Activated effector memory CD4-positive, alpha-beta T cell treated with Interleukin-2 at 50 U/mL for 16 hours (primary cell): Measurements from ENCODE around the gene CMTM3.
A peak's percentile ranks its signal among the peaks of the same experiment; 100 is the strongest.
"Not testable (repeated sequence)": the region's sequence is repeated elsewhere in the genome, so short reads cannot be mapped to it uniquely, and the experiment has no call there.

ENCODE experiments used
- DNase-seq: peaks from one replicate; pipeline ENCODE4 v3.0.0-alpha.2; 2020

Gene CMTM3

DNA sequence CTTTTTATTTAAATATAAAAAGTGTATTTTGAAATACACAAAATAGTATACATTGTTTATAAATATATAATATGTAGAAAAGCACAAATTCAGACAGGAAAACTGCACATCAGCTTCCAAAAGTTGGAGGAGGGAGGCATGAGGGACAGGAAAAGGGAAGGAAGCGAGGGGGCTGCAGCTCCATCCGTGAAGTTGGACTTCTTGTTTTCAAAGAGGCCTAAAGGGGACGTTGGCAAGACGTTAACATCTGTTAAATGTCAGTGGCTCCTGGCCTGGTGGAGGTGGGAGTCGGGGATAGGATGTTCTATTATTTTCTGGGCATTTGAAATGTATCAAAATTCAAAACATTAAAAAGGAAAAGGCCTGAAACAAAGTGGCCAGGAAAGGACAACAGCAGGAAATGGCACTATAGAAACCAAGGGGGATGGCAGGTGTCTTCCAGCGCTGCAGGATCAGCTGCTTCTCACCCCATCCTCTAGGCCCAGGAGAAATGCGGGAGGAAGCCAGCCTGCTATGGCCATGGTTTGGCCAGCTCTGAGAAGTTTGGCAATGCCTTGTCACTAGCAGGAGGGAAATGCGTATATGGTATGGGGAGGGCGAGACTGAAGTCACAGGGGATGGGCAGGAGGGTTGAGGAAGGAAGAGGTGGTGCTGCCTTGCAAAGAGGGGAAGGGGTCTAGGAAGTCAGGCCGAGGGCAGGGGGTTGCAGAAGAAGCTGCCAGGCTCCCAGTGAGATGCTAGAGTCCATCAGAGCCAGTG lies 18.8 kb upstream of the CMTM3 start:
- no peak for DNase-seq

DNA sequence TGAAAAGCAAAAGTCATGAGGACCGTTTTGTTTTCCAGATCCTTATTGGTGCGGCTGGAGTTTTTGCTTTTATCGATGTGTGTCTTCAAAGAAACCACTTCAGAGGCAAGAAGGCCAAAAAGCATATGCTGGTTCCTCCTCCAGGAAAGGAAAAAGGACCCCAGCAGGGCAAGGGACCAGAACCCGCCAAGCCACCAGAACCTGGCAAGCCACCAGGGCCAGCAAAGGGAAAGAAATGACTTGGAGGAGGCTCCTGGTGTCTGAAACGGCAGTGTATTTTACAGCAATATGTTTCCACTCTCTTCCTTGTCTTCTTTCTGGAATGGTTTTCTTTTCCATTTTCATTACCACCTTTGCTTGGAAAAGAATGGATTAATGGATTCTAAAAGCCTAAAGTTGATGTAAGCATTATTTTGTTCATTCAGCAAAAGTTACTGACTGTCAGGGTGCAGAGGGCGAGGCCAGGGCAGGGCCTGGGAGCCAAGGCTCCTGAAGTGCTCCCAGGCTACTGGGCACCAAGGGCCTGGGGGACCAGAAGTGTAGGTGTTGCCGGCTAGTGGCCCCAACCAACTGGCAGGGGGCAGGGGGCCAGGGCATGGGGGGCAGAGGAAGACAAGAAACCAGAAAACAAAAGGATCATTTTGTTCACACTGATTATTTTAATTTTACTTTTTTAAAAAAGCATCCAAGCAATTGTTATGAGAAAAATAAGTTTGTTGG lies 16.5 kb upstream of the CMTM3 start:
- DNase-seq: no peak

DNA sequence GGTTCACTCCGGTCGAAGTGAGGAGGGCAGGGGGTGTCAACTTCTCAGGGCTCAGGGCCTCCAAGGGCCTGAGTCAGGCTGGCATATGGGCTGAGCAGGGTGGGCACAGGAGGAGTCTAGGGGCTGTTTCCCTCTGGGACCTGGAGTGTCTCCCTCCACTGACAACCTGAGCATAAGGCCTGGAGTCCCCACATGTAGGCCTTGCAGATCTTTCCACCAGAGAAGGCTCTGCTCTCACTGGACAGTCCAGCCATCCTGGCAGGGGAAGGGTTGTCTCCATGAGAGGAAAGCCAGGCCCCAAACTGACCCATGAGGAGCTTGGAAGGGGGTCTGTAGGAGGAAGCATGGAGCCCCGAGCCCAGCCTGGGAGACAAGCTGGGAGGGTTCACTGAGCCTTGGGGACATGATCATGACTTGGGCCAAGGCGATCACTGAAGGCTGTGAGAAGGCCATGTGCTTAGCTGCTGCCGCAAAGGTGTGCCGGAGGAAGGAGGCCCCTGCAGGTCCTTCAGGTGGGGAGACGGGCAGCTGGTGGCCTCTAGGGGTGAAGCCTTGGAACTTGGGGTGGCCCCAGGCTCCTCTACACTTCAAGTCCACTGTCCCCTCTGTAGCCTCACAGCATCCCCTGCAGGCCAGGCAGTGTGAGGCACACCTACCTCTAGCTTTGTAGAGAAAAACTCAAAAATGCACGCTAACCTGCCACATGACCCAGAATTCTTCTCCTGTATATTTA lies 15.4 kb upstream of the CMTM3 start:
- DNase-seq: peak; percentile 60

DNA sequence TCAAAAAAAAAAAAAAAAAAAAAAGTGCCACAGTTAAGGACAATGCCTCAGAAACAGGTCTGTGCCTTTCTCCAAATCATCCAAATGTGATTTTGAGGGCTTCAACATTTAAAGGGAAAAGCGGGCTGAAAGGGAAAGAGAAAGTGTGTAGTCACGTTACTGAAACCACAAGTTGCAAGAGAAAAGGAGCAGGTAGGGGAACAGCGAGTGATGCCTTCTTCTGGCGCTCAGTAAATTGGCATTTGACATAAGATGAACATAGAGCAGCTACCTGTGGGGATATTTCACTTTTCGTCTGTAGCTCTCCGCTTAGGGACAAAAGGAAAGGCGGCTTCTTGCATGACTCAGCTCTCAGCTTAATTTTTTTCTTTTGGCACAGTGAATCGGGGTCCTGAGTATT lies 14.2 kb upstream of the CMTM3 start:
- DNase-seq: no peak

DNA sequence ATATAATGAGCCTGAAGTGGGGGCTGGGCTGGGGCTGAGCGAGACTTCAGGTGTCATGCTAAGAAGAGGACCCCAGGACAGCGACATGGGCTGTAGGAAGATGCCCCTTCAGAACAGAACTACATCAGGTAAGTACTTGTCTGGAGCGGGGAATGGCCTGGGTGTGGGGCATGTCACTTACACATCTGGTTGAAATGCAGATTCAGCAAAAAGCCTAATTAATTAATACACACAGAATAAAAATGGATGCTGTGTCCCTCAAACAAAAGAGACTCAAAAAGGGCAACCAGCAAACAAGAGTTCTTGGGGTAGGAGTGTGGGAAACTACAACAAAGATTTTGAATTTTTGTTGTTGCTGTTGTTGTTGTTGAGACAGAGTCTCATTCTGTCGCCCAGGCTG lies 13.5 kb upstream of the CMTM3 start:
- no peak for DNase-seq

DNA sequence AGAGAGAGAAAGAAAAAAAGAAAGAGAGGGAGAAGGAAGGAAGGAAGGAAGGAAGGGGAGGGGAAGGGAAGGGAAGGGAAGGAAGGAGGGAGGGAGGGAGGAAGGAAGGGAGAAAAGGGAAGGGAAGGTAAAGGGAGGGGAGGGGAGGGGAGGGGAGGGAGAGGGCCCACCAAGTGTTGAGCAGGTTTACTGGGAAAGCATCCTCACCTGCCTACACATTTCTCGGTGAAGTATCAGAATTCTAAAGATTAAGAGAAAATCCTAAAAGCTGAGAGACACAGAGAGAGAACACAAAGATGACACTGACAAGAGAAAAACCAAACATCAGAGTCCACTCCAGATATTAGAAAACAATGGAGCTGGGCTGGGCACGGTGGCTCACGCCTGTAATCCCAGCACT lies 12.3 kb upstream of the CMTM3 start:
- DNase-seq: no peak

DNA sequence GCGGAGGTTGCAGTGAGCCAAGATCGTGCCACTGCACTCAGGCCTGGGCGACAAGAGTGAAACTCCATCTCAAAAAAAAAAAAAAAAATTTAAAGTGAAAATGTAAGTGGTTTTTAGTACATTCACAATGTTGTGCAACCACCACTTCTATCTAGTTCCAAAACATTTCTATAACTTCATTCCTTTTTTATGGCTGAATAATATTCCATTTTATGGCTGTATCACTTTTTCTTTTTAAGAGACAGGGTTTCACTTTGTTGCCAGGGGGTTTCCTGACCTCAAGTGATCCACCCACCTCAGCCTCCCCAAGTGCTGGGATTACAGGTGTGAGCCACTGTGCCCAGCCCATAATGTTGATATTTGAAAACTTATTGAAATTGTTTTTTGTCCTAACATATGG lies 11.7 kb upstream of the CMTM3 start:
- no peak for DNase-seq

DNA sequence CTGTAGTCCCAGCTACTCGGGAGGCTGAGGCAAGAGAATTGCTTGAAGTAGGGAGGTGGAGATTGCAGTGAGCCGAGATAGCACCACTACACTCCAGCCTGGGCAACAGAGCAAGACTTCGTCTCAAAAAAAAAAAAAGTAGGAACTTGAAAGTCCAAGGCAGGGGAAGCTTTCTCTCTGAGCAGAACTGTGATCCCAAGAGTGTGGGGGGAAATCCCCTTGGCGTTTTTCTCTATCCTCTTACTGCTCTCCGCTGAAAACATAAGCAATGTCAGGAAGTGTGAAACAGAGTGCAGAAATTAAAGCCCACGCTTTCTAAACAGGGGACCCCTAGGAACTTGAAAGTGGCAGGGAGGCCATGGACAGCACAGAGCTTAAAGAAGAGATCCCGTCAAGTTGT lies 9.8 kb upstream of the CMTM3 start:
- DNase-seq: no peak

DNA sequence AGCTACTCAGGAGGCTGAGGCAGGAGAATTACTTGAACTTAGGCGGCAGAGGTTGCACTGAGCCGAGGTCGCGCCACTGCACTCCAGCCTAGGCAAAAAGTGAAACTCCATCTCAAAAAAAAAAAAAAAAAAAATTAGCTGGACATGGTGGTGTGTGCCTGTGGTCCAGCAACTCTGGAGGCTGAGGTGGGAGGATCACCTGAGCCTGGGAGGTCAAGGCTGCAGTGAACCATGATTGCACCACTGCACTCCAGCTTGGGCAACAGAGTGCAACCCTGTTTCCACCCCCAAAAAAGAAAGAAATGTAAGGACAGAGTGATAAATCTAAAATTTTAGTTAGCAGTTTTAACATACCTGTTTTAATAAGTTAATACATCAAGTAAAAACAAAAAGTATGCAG lies 7.9 kb upstream of the CMTM3 start:
- not testable (repeated sequence) for DNase-seq

DNA sequence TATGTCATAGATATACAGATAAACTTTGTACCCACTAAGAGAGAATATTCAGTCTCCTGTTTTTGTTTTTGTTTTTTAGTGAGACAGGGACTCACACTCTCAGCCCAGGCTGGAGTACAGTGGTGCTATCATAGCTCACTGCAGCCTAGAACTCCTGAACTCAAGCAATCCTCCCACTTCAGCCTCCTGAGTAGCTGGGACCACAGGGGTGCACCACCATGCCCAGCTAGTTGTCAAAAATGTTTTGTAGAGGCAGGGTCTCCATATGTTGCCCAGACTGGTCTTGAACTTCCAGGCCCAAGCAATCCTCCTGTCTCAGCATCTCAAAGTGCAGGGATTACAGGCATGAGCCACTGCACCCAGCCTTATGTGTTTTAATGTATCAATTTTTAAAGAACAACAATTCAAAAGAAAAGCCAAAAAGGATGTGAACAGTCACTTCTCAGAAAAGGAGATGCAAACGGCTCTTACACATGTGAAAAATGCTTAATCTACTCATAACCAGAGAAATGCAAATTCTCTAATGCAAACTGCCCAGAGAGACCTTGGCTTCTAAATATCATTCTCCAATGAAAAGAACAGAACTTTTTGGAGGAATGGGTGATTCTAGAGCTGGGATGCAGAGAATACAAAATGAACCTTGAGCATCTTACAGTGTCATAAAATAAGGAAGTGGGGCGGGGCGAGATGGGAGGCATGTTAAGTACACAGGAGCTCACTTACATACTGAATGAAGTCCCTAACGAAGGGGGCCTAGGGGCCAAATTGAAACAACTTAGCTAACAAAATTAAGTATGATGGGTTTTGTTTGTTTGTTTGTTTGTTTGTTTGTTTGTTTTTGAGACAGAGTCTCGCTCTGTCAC lies 7.3 kb upstream of the CMTM3 start:
- no peak for DNase-seq

DNA sequence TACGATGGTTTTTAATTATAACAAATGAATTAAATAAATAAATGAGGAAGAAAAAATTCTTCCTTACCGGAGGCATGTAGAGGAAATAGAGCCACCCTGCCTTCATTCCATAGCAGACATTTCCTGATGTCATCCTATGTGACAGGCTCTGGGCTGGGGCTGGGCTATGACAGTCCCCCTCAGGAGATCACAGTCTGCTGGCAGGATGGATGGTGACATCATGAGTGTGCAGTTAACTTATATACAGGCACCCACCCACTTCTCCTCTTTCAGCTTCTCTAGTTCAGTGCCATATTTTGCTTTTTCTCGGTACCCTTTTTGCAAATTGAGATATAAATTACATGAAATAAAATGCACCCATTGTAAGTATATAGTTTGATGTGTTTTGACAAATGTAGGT lies 6.4 kb upstream of the CMTM3 start:
- no peak for DNase-seq

DNA sequence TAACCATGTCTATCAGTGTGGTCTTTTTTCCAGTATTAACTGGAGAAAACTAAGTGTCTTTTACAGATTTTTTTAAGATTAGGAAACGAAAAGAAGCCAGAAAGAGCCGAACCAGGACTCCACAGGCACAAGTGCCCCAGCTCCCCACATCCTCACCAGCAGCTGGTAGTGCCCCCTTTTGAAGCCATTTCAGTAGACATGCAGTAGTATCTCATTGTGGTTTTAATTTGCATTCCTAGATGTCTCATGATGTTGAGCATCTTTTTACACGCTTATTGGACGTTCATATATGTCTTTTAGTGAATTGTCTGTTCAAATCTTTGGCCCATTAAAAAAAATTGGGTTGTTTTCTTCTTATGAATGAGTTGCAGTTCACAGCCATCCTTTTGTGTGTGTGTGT lies 4.8 kb upstream of the CMTM3 start:
- DNase-seq: no peak

DNA sequence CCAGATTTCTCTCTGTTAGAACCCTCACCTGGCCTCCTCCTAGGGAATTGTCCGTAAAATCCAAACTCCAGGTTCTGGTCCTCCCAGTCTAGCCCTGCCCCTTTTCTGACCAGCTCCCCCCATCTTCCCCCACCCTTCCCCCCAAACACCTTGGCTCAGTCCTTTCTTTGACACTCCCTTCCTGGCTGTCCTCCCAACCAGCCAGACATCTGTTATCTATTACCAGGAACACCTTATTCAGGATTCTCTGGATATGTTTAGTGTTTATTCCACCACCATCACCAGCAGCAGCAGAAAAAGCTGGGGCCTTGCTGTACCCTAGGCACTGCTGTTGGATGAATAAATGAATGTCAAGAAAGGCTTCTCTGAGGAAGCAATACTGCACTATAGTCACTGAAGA lies 4.0 kb upstream of the CMTM3 start:
- DNase-seq: no peak

DNA sequence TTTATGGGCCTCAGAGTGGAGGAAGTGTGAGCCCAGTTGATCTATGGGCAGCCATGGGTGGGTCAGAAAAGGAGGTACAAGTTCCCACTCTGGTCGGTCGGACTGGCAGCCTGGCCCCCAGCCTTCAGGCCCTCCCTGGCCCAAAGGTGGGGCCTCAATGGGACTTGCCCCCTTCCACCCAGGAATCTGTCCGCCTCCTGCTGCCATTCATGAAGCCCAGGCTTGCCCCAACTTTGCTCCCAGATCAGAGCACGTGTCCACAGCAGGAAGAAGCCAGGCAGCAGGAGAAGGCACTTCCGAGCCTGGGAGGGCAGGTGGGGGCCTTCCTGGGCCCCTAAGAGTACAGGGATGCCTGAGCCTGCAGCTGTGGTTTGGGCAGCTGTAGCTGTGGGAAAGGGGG lies 3.0 kb upstream of the CMTM3 start:
- DNase-seq: no peak

DNA sequence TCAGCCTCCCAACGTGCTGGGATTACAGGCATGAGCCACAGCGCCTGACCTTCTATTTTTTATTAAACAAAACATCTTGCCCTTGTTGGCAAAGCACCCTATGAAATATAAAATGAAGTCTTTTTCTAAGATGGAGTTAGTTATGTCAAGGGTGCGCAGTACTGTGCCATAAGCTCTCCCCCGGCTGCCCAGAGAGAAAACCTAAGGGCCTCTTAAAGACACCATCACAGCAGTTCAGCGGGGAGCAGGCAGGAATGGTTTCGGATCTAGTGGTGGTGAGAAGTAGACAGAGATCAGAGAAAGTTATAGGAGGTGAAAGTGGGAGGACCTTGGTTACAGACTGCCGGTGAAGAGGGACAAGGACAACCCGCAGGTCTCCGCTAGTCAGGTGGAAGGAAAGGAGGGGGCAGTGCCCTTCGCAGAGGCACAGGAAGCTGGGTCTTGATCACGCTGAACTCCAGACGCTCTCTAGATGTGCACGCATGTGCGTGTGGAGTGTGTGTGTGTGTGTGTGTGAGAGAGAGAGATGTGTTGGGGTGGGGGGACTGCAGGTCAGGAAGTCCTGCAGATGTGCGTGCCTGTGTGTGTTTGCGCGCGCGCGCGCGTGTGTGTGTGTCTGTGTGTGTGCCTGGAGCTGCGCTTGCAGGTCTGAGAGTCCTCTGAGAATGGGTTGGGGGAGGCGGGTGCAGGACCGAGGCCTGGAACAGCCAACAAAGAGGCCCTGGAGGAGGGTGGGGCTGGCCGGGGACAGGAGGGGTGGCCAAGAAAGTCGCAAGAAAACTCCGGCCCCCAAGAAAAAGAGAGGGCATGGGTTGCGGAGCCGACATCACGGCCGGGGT lies 748 bp upstream of the CMTM3 start:
- peak; percentile 85 for DNase-seq

DNA sequence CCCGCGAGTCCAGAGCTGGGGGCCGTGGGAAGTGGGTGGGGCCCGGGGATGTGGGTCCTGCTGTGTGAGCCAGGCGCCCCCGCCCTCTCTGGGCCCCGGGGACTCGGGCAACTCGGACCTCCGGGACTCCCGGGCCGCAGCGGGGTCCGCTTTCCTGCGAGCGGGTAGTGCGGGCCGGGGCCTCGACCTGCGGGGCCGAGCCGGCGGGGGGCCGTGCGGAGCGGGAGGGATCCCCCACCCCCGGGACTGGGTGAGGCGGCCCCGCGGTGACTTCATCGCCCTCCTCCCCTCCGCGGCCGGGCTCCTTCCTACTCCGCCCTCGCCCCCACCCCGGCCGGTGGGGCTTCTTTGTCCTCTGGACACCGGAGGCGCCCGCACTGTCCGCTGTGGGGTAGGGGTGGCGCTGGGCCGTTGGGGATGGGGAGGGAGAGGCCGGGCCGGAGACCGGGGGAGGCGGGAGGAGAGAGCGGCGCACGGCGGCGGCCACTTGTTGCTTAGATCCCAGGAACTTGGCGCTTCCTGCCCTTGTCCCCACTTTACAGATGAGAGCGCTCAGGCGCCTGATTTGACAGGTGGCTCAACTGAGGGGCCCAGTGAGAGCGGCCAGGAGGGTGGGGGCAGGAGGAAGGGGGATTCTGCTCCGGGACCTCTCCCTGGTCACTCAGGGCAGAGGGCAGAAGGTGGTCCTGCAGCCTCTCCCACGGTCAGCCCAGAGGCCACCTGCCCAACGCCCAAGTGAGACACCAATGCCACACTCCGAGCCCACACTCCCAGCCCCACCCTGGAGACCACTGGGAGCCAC lies 874 bp downstream of the CMTM3 start:
- DNase-seq: peak; percentile 29

DNA sequence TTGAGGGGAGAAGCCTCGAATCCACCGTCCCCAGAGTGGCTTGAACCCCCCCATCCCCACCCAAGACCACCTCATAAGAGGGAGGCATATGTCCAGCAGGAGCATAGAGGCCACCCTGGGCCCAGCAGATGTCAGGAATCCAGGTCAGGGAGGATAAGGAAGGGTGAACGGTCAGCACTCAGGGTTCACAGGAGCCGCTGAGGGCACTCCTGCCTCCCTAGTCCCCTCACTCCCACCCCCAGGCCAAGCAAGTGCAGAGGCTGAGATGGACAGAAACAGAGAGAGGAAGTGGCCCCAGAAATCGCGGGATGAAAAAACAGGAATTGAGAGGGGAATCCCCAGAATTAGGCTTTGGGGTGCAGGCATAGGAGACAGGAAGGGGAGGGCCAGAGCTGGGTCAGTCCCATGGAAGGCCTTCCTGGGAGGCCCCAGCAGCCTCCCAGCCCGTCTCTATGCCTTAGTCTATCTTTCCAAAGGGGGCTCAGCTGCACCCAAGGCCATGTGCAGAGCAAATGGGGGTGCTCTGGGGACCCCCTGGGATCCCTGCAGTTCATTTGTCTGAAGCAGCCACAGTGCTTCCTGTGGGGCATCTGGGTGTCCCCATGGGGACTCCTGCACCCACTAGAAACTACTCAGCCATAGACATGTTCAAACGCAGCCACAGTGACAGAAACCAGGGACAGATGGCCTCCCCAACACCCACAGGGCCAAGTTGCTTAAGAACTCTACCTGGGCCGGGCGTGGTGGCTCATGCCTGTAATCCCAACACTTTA lies 1.7 kb downstream of the CMTM3 start:
- DNase-seq: no peak

DNA sequence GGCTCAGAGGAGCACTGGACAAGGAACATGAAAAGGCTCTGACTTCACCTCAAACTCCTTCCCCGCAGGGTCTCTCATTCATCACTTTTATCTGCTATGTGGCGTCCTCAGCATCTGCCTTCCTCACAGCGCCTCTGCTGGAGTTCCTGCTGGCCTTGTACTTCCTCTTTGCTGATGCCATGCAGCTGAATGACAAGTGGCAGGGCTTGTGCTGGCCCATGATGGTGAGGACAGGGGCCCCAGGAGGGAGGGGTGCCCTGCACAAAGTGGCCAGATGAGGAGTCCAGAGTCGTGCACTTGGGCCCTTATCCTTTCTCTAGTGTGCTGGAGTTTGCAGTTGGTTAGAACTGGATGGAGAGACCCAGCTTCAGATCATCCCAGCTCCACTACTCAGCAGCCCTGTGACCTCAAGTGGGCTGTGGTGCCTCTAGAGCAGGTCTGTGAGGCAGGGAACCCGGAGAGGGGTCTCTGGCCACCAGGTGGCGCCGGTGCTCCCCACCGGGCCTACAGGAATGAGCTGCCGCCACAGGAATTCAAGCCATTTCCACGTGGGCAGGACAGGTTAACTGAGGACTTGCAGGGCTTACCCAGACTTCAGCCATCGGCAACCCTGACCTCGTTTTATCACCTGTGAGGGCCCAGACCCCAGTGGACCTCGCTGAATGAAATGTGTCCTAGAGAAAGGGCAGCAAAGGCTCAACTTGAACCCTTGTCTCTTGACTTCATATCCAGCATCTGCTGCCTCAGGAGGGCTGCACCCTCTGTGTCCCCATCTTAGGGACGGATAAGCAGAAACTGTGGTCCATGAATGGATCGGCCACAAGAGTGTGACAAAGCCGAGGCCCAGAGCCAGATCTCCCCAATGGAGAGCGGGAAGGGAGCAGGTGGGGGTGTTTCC lies 4.0 kb downstream of the CMTM3 start:
- peak; percentile 69 for DNase-seq

DNA sequence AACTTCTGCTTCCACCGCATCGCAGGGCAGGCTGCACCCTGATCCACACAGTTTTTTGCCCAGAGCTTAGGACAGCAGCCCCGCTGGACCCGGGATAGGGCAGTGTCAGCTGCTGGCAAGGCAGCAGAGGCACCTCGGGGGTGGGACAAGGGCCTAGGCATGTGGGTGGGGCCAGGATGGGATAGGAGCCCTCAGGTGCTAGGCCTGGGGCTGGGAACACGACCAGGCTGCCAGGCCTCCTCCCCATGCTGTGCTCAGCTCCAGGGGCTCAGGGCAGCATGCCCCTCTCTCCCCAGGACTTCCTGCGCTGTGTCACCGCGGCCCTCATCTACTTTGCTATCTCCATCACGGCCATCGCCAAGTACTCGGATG lies 4.6 kb downstream of the CMTM3 start:
- DNase-seq: no peak
